IMR-90 (cell line): ENCODE data around the gene CTDSPL. TPM values are rescaled to one million over a fixed set of nuclear protein-coding genes. Genes with fewer than 3 reads are reported as not detected.

Experiments
- ATAC-seq: fragments of 200-7000 bp; cut with Tn5 transposase; 2 replicates; pipeline ENCODE4 v1.9.1; 2020; ENCODE audit warnings: low read depth, mild to moderate bottlenecking, moderate library complexity
- BruUV-seq: library from RNA; stranded (reverse); fragments of 400-500 nt; replicated peaks from 2 replicates; lab custom pipeline; 2021; lab: Mats Ljungman, UMichigan
- CTCF ChIA-PET: fragments of 300-600 bp; formaldehyde crosslinking; extraction: SDS; loops from one replicate; lab custom pipeline; 2021; ENCODE audit warnings: antibody characterized with exemption; lab: Yijun Ruan, JAX
- POLR2A ChIA-PET: fragments of 300-600 bp; sonication (Branson Sonifier 250); formaldehyde crosslinking; loops from one replicate; lab custom pipeline; 2022; ENCODE audit warnings: antibody characterized with exemption; ENCODE audit not compliant: unreplicated experiment; lab: Charles Lee
- DNase-seq: peaks from one replicate; pipeline ENCODE4 v3.0.0; 2013
- H2AFZ ChIP-seq: replicated peaks from 2 replicates; pipeline ENCODE3; 2013; ENCODE audit warnings: low read length, mild to moderate bottlenecking; ENCODE audit not compliant: poor library complexity
- H2AK5ac ChIP-seq: 2 replicates; pipeline ENCODE4 v1.6.1; 2013; ENCODE audit warnings: low read depth, low read length, inconsistent platforms
- H2AK9ac ChIP-seq: replicated peaks from 2 replicates; pipeline ENCODE3; 2013; ENCODE audit warnings: mild to moderate bottlenecking, low read depth, low read length, moderate library complexity; ENCODE audit not compliant: poor library complexity
- H2BK120ac ChIP-seq: 2 replicates; pipeline ENCODE4 v1.6.1; 2013; ENCODE audit warnings: low read depth, low read length, inconsistent platforms
- H2BK15ac ChIP-seq: 3 replicates; pipeline ENCODE4 v1.6.1; 2013; ENCODE audit warnings: low read depth, low read length, inconsistent platforms
- H2BK20ac ChIP-seq: 2 replicates; pipeline ENCODE4 v1.6.1; 2013; ENCODE audit warnings: low read depth, mild to moderate bottlenecking, inconsistent platforms, low read length, moderate library complexity
- H2BK5ac ChIP-seq: 2 replicates; pipeline ENCODE4 v1.6.1; 2013; ENCODE audit warnings: mild to moderate bottlenecking, low read depth, low read length, inconsistent platforms; ENCODE audit not compliant: poor library complexity, severe bottlenecking
- H3K14ac ChIP-seq: replicated peaks from 2 replicates; pipeline ENCODE4 v1.6.1; 2013; ENCODE audit warnings: low read depth, low read length, inconsistent platforms
- H3K18ac ChIP-seq: 2 replicates; pipeline ENCODE4 v1.6.1; 2013; ENCODE audit warnings: low read depth, low read length, control low read depth
- H3K23ac ChIP-seq: 2 replicates; pipeline ENCODE4 v1.6.1; 2013; ENCODE audit warnings: low read depth, low read length, inconsistent platforms
- H3K27ac ChIP-seq: 2 replicates; pipeline ENCODE4 v1.5.1; 2013; ENCODE audit warnings: mild to moderate bottlenecking, control low read depth, low read length; ENCODE audit not compliant: insufficient read depth
- H3K27me3 ChIP-seq: 2 replicates; pipeline ENCODE4 v1.6.1; 2013; ENCODE audit warnings: low read length; ENCODE audit not compliant: control insufficient read depth, insufficient read depth
- H3K36me3 ChIP-seq: 2 replicates; pipeline ENCODE4 v1.6.1; 2013; ENCODE audit warnings: low read length, mixed read lengths; ENCODE audit not compliant: control insufficient read depth, insufficient read depth
- H3K4ac ChIP-seq: 2 replicates; pipeline ENCODE4 v1.6.1; 2013; ENCODE audit warnings: low read depth, low read length, inconsistent platforms
- H3K4me1 ChIP-seq: 2 replicates; pipeline ENCODE4 v1.6.1; 2013; ENCODE audit warnings: low read length, mixed read lengths; ENCODE audit not compliant: control insufficient read depth, insufficient read depth
- H3K4me2 ChIP-seq: 2 replicates; pipeline ENCODE4 v1.6.1; 2013; ENCODE audit warnings: low read depth, mild to moderate bottlenecking, control low read depth, low read length, moderate library complexity
- H3K4me3 ChIP-seq: 2 replicates; pipeline ENCODE4 v1.5.1; 2013; ENCODE audit warnings: low read depth, mild to moderate bottlenecking, control low read depth, low read length, moderate library complexity; ENCODE audit not compliant: insufficient read depth
- H3K56ac ChIP-seq: 2 replicates; pipeline ENCODE4 v1.6.1; 2013; ENCODE audit warnings: low read length, inconsistent platforms; ENCODE audit not compliant: insufficient read depth; ENCODE audit errors: extremely low read depth
- H3K79me1 ChIP-seq, 2 experiments: 2 replicates each; pipeline ENCODE4 v1.6.1; 2013; ENCODE audit warnings: low read length in 2 of 2, inconsistent platforms in 1 of 2, low read depth in 1 of 2
- H3K9ac ChIP-seq: 2 replicates; pipeline ENCODE4 v1.6.1; 2013; ENCODE audit warnings: low read depth, low read length, control low read depth
- H3K9me1 ChIP-seq: 2 replicates; pipeline ENCODE4 v1.6.1; 2013; ENCODE audit warnings: low read length, inconsistent platforms; ENCODE audit not compliant: insufficient read depth
- H3K9me3 ChIP-seq: 2 replicates; pipeline ENCODE4 v1.6.1; 2013; ENCODE audit warnings: low read length; ENCODE audit not compliant: control insufficient read depth, insufficient read depth
- H4K20me1 ChIP-seq: 2 replicates; pipeline ENCODE4 v1.6.1; 2013; ENCODE audit warnings: low read length, inconsistent platforms; ENCODE audit not compliant: insufficient read depth
- H4K5ac ChIP-seq: 2 replicates; pipeline ENCODE4 v1.6.1; 2013; ENCODE audit warnings: mild to moderate bottlenecking, low read depth, low read length, control low read depth
- H4K8ac ChIP-seq, 2 experiments: 2 replicates each; pipeline ENCODE4 v1.6.1; 2013; ENCODE audit warnings: low read depth in 2 of 2, low read length in 2 of 2, control low read depth in 1 of 2, inconsistent platforms in 1 of 2
- H4K91ac ChIP-seq: 2 replicates; pipeline ENCODE4 v1.6.1; 2013; ENCODE audit warnings: low read depth, low read length, inconsistent platforms; ENCODE audit not compliant: insufficient read depth
- BHLHE40 ChIP-seq: fragments of 150-350 bp; IDR thresholded peaks from 2 replicates; pipeline ENCODE4 v1.6.1; 2016; ENCODE audit warnings: mild to moderate bottlenecking, low read depth, low read length
- CEBPB ChIP-seq: IDR thresholded peaks from 2 replicates; pipeline ENCODE4 v1.6.1; 2012; ENCODE audit warnings: low read depth, low read length, improper control_type of control experiment
- CHD1 ChIP-seq: IDR thresholded peaks from 2 replicates; pipeline ENCODE4 v1.6.1; 2012; ENCODE audit warnings: low read depth, low read length, improper control_type of control experiment
- ELK1 ChIP-seq: fragments of 150-350 bp; IDR thresholded peaks from 2 replicates; pipeline ENCODE4 v1.6.1; 2016; ENCODE audit warnings: low read depth, mild to moderate bottlenecking, low read length, moderate library complexity, borderline replicate concordance
- FOS ChIP-seq: fragments of 150-350 bp; IDR thresholded peaks from 2 replicates; pipeline ENCODE4 v1.6.1; 2016; ENCODE audit warnings: low read depth, low read length
- MAFK ChIP-seq: IDR thresholded peaks from 2 replicates; pipeline ENCODE4 v1.6.1; 2012; ENCODE audit warnings: low read depth, low read length, improper control_type of control experiment
- NFE2L2 ChIP-seq: fragments of 150-350 bp; IDR thresholded peaks from 2 replicates; pipeline ENCODE4 v1.6.1; 2016; ENCODE audit warnings: low read depth, mild to moderate bottlenecking, low read length
- POLR2A ChIP-seq: IDR thresholded peaks from 2 replicates; pipeline ENCODE4 v1.6.1; 2012; ENCODE audit warnings: mild to moderate bottlenecking, low read depth, low read length
- RAD21 ChIP-seq: IDR thresholded peaks from 2 replicates; pipeline ENCODE4 v1.6.1; 2012; ENCODE audit warnings: low read length, improper control_type of control experiment
- RFX5 ChIP-seq: IDR thresholded peaks from 2 replicates; pipeline ENCODE4 v1.8.0; 2012; ENCODE audit warnings: low read depth, mild to moderate bottlenecking, low read length, moderate library complexity
- SMC3 ChIP-seq: fragments of 150-350 bp; IDR thresholded peaks from 2 replicates; pipeline ENCODE4 v1.6.1; 2016; ENCODE audit warnings: low read depth, mild to moderate bottlenecking, antibody characterized with exemption, low read length, moderate library complexity
- USF2 ChIP-seq: fragments of 150-350 bp; IDR thresholded peaks from 2 replicates; pipeline ENCODE4 v1.6.1; 2017; ENCODE audit warnings: mild to moderate bottlenecking, antibody characterized with exemption, low read length, low read depth
- WGBS, 2 experiments: methylation state at CpG; one replicate each; pipeline versions ENCODE4 v1.1.5 to v1.1.7; 2013; ENCODE audit warnings: missing lambda C conversion rate in 2 of 2; ENCODE audit not compliant: insufficient read length in 1 of 2; ENCODE audit errors: extremely low coverage in 2 of 2; 5-methylcytosine and 5-hydroxymethylcytosine counted together
- dilution Hi-C: fragments of 300-500 bp; cut with HindIII; formaldehyde crosslinking; loops from one replicate; pipeline ENCODE4 v1.14.3; 2018; ENCODE audit warnings: low sequenced_read_pairs; ENCODE audit not compliant: unreplicated experiment
- in situ Hi-C: fragments of 300-500 bp; cut with MboI; formaldehyde crosslinking; loops from 3 replicates; pipeline ENCODE4 v1.14.3; 2019; ENCODE audit warnings: low sequenced_read_pairs, inconsistent platforms, mixed read lengths
- intact Hi-C: fragments of 100-400 bp; cut with micrococcal nuclease; formaldehyde crosslinking; loops from 2 replicates; pipeline ENCODE4 v1.10.0; 2022
- polyA plus RNA-seq, 3 experiments: library from polyadenylated mRNA; depleted of rRNA; stranded (reverse); fragments of >200 nt; gene quantifications; 2 replicates each; pipeline ENCODE4 v1.2.3, GENCODE V29; 2012; ENCODE audit warnings: low replicate concordance in 1 of 3
- total RNA-seq: library from RNA; depleted of rRNA; stranded (reverse); fragments of >200 nt; gene quantifications from 2 replicates; pipeline ENCODE4 v1.2.3, GENCODE V29; 2012

The CTDSPL gene
- total and polyA plus RNA-seq, 2 of the 4 experiments (the other 2 are of a cell fraction): 24.5 to 29.0 TPM

GRCh38 chr3:37923569-37924040 lies 61.9 kb downstream of the CTDSPL start:
- Histone ChIP-seq H3K23ac (peak overlapping the region; percentile 53; the same call in 1 of the 2 replicates), H2BK5ac (peak overlapping the region; percentile 5), H3K4me2 (peak overlapping the region; percentile 59; the same call in 1 of the 2 replicates), H3K18ac (no peak overlapping the region), H3K56ac (no peak overlapping the region; the same call in 1 of the 2 replicates), H3K9me3 (no peaks in the 10 kb centered on the region), H3K4me1 (peaks cover 26% of the 10 kb centered on the region), H3K27ac (no peak overlapping the region; the same call in 1 of the 2 replicates), H2BK120ac (peak overlapping the region; percentile 44; the same call in 1 of the 2 replicates), H3K9ac (no peak overlapping the region; the same call in 1 of the 2 replicates), H2AK9ac (no peak overlapping the region), H3K14ac (peak overlapping the region; percentile 65), H4K5ac (no peak overlapping the region), H2AFZ (no peak overlapping the region), H3K27me3 (no peaks in the 10 kb centered on the region), H2BK15ac (no peak overlapping the region), H4K8ac (peak overlapping the region in 1 of 2 experiments; percentile 57; a peak in 1 of 4 replicates), H3K4me3 (no peak overlapping the region), H2AK5ac (no peak overlapping the region; the same call in 1 of the 2 replicates), H3K4ac (peak overlapping the region; percentile 74), H3K36me3 (peaks cover 2% of the 10 kb centered on the region; the same call in 1 of the 2 replicates), H4K91ac (no peak overlapping the region), H3K9me1 (peaks cover 28% of the 10 kb centered on the region), H2BK20ac (peak overlapping the region; percentile 61; the same call in 1 of the 2 replicates), H3K79me1 (peaks cover 48 to 79% of the 10 kb centered on the region in 2 experiments), H4K20me1 (peaks cover 25% of the 10 kb centered on the region)
- in situ Hi-C loops (no loop called here), intact Hi-C loops (no loop called here), dilution Hi-C loops (no loop called here)
- ChIA-PET POLR2A (no interaction called here), CTCF (interaction anchor here (0.6 to 1.3 kb wide), 6 partner anchors 10 to 287 kb away, joined by 3 to 5 read pairs (median 3); no protein-coding TSS in a partner anchor)
- no TSS peak for BruUV-seq
- TF ChIP-seq SMC3: no peak
- TF ChIP-seq ELK1: no peak
- TF ChIP-seq RAD21: no peak
- TF ChIP-seq CHD1: no peak
- TF ChIP-seq CEBPB: no peak
- no peak for TF ChIP-seq RFX5
- TF ChIP-seq POLR2A: no peak
- TF ChIP-seq USF2: no peak
- no peak for TF ChIP-seq FOS
- no peak for TF ChIP-seq BHLHE40
- no peak for TF ChIP-seq MAFK
- TF ChIP-seq NFE2L2: no peak
- no peak; the same call in 1 of the 2 replicates for ATAC-seq
- no peak for DNase-seq
- WGBS, 2 experiments: no CpG with 5 or more reads among the region's 3 CpGs
